ENCODE results near the gene COQ7. TPM values are rescaled to one million over a fixed set of nuclear protein-coding genes. Genes with fewer than 3 reads are reported as not detected.

The COQ7 gene
- total RNA-seq: 10 to 100 TPM; 16.4 to 21.3 TPM

GRCh38 chr16:19067349-19068236 is at the start of gene COQ7:
Gene COQ7, plus strand, starts transcription at chr16:19067614. Its CDS starts 51 bp downstream, at chr16:19067665.
- DNase-seq: peak; percentile 99

GRCh38 chr16:19020689-19021088 is 46.7 kb upstream of the COQ7 start:
- Mint-ChIP-seq H3K27ac (no peak overlapping the region), H3K4me1 (ENCODE audit: low read depth) (no peaks in the 10 kb centered on the region), H3K27me3 (ENCODE audit: low read depth) (no peaks in the 10 kb centered on the region), H3K4me3 (no peak overlapping the region), H3K9me3 (no peaks in the 10 kb centered on the region), H3K36me3 (ENCODE audit: low read depth) (no peaks in the 10 kb centered on the region)
- CTCF ChIA-PET: no interaction called here
- intact Hi-C loops (cut with micrococcal nuclease): no loop called here
- DNase-seq: no peak

More at GRCh38 chr16:19067349-19068236, at the start of gene COQ7:
- Mint-ChIP-seq H3K27me3 (ENCODE audit: low read depth) (no peaks in the 10 kb centered on the region), H3K27ac (peak within 1 kb of the TSS; percentile 92), H3K9me3 (no peaks in the 10 kb centered on the region), H3K4me1 (ENCODE audit: low read depth) (peaks cover 8% of the 10 kb centered on the region), H3K4me3 (peak within 1 kb of the TSS; percentile 89), H3K36me3 (ENCODE audit: low read depth) (peaks cover 2% of the 10 kb centered on the region)
- CTCF ChIA-PET: interaction anchor here (1.8 kb wide), 1 partner anchor 18 kb away, joined by 9 read pairs; no protein-coding TSS in a partner anchor
- intact Hi-C loops (cut with micrococcal nuclease): loop anchor here (1.0 to 10.0 kb wide), 7 partner anchors 141 to 1667 kb away; partner anchors contain the start of genes ARL6IP1, CCP110, IQCK and KNOP1

GRCh38 chr16:19021747-19022146 is 45.7 kb upstream of the COQ7 start:
- CTCF ChIA-PET: no interaction called here
- no peaks in the 10 kb centered on the region for H3K4me1 Mint-ChIP-seq (ENCODE audit: low read depth)
- no peaks in the 10 kb centered on the region for H3K27me3 Mint-ChIP-seq (ENCODE audit: low read depth)
- H3K36me3 Mint-ChIP-seq (ENCODE audit: low read depth): no peaks in the 10 kb centered on the region
- DNase-seq: no peak
- H3K27ac Mint-ChIP-seq: no peak overlapping the region
- intact Hi-C loops (cut with micrococcal nuclease): no loop called here
- H3K9me3 Mint-ChIP-seq: no peaks in the 10 kb centered on the region
- no peak overlapping the region for H3K4me3 Mint-ChIP-seq

GRCh38 chr16:19027416-19027815 is 40.0 kb upstream of the COQ7 start:
- CTCF ChIA-PET: no interaction called here
- H3K27me3 Mint-ChIP-seq (ENCODE audit: low read depth): peaks cover 2% of the 10 kb centered on the region
- H3K27ac Mint-ChIP-seq: no peak overlapping the region
- H3K36me3 Mint-ChIP-seq (ENCODE audit: low read depth): no peaks in the 10 kb centered on the region
- no peaks in the 10 kb centered on the region for H3K9me3 Mint-ChIP-seq
- DNase-seq: no peak
- no peaks in the 10 kb centered on the region for H3K4me1 Mint-ChIP-seq (ENCODE audit: low read depth)
- H3K4me3 Mint-ChIP-seq: no peak overlapping the region
- intact Hi-C loops (cut with micrococcal nuclease): no loop called here

- Mint-ChIP-seq H3K27ac (no peak overlapping the region), H3K9me3 (peaks cover 5% of the 10 kb centered on the region)
Measured at GRCh38 chr16:19029980-19030379, 37.4 kb upstream of the COQ7 start.

GRCh38 chr16:19031738-19032137 is 35.7 kb upstream of the COQ7 start:
- Mint-ChIP-seq H3K27me3 (ENCODE audit: low read depth) (peaks cover 7% of the 10 kb centered on the region), H3K4me3 (no peak overlapping the region), H3K4me1 (ENCODE audit: low read depth) (no peaks in the 10 kb centered on the region), H3K27ac (no peak overlapping the region), H3K9me3 (peaks cover 10% of the 10 kb centered on the region), H3K36me3 (ENCODE audit: low read depth) (no peaks in the 10 kb centered on the region)
- no peak for DNase-seq
- intact Hi-C loops (cut with micrococcal nuclease): no loop called here
- CTCF ChIA-PET: no interaction called here

More at GRCh38 chr16:19029980-19030379, 37.4 kb upstream of the COQ7 start:
- CTCF ChIA-PET: no interaction called here
- Mint-ChIP-seq H3K36me3 (ENCODE audit: low read depth) (no peaks in the 10 kb centered on the region), H3K4me1 (ENCODE audit: low read depth) (no peaks in the 10 kb centered on the region), H3K27me3 (ENCODE audit: low read depth) (peaks cover 7% of the 10 kb centered on the region), H3K4me3 (no peak overlapping the region)
- intact Hi-C loops (cut with micrococcal nuclease): no loop called here
- DNase-seq: no peak

GRCh38 chr16:19033761-19034160 is 33.7 kb upstream of the COQ7 start:
- peaks cover 7% of the 10 kb centered on the region for H3K27me3 Mint-ChIP-seq (ENCODE audit: low read depth)
- CTCF ChIA-PET: no interaction called here
- DNase-seq: no peak
- intact Hi-C loops (cut with micrococcal nuclease): no loop called here
- no peaks in the 10 kb centered on the region for H3K36me3 Mint-ChIP-seq (ENCODE audit: low read depth)
- no peaks in the 10 kb centered on the region for H3K4me1 Mint-ChIP-seq (ENCODE audit: low read depth)
- peaks cover 10% of the 10 kb centered on the region for H3K9me3 Mint-ChIP-seq
- no peak overlapping the region for H3K4me3 Mint-ChIP-seq
- H3K27ac Mint-ChIP-seq: no peak overlapping the region

GRCh38 chr16:19040400-19040799 is 27.0 kb upstream of the COQ7 start:
- Mint-ChIP-seq H3K27ac (no peak overlapping the region), H3K9me3 (peaks cover 3% of the 10 kb centered on the region), H3K4me3 (no peak overlapping the region)

GRCh38 chr16:19044769-19045168 is 22.6 kb upstream of the COQ7 start:
- no peaks in the 10 kb centered on the region for H3K9me3 Mint-ChIP-seq
- DNase-seq: no peak
- no peak overlapping the region for H3K4me3 Mint-ChIP-seq
- H3K4me1 Mint-ChIP-seq (ENCODE audit: low read depth): no peaks in the 10 kb centered on the region
- CTCF ChIA-PET: no interaction called here
- no peak overlapping the region for H3K27ac Mint-ChIP-seq
- no peaks in the 10 kb centered on the region for H3K27me3 Mint-ChIP-seq (ENCODE audit: low read depth)
- no peaks in the 10 kb centered on the region for H3K36me3 Mint-ChIP-seq (ENCODE audit: low read depth)
- intact Hi-C loops (cut with micrococcal nuclease): no loop called here

More at GRCh38 chr16:19040400-19040799, 27.0 kb upstream of the COQ7 start:
- Mint-ChIP-seq H3K4me1 (ENCODE audit: low read depth) (no peaks in the 10 kb centered on the region), H3K27me3 (ENCODE audit: low read depth) (no peaks in the 10 kb centered on the region), H3K36me3 (ENCODE audit: low read depth) (no peaks in the 10 kb centered on the region)
- CTCF ChIA-PET: no interaction called here
- DNase-seq: no peak
- intact Hi-C loops (cut with micrococcal nuclease): no loop called here

GRCh38 chr16:19046062-19046461 is 21.4 kb upstream of the COQ7 start:
- intact Hi-C loops (cut with micrococcal nuclease): no loop called here
- no peaks in the 10 kb centered on the region for H3K9me3 Mint-ChIP-seq
- no peaks in the 10 kb centered on the region for H3K4me1 Mint-ChIP-seq (ENCODE audit: low read depth)
- no peak for DNase-seq
- CTCF ChIA-PET: interaction anchor here (0.6 kb wide), 1 partner anchor 74 kb away, joined by 3 read pairs; no protein-coding TSS in a partner anchor
- no peak overlapping the region for H3K4me3 Mint-ChIP-seq
- H3K27me3 Mint-ChIP-seq (ENCODE audit: low read depth): no peaks in the 10 kb centered on the region
- H3K36me3 Mint-ChIP-seq (ENCODE audit: low read depth): no peaks in the 10 kb centered on the region
- H3K27ac Mint-ChIP-seq: no peak overlapping the region

- no peak overlapping the region for H3K27ac Mint-ChIP-seq
- no peaks in the 10 kb centered on the region for H3K27me3 Mint-ChIP-seq (ENCODE audit: low read depth)
- H3K4me3 Mint-ChIP-seq: no peak overlapping the region
- CTCF ChIA-PET: interaction anchor here (1.2 kb wide), 1 partner anchor 500 kb away, joined by 3 read pairs; no protein-coding TSS in a partner anchor
- no peak for DNase-seq
- intact Hi-C loops (cut with micrococcal nuclease): loop anchor here (10.0 kb wide), 1 partner anchor 1672 kb away; no protein-coding TSS in a partner anchor
- H3K36me3 Mint-ChIP-seq (ENCODE audit: low read depth): no peaks in the 10 kb centered on the region
- H3K4me1 Mint-ChIP-seq (ENCODE audit: low read depth): peaks cover 6% of the 10 kb centered on the region
- no peaks in the 10 kb centered on the region for H3K9me3 Mint-ChIP-seq
Measured at GRCh38 chr16:19062706-19063105, 4.7 kb upstream of the COQ7 start.

GRCh38 chr16:19066988-19067348 is 446 bp upstream of the COQ7 start:
- Mint-ChIP-seq H3K27me3 (ENCODE audit: low read depth) (no peaks in the 10 kb centered on the region), H3K4me3 (peak overlapping the region; percentile 89), H3K9me3 (no peaks in the 10 kb centered on the region), H3K27ac (peak overlapping the region; percentile 92), H3K4me1 (ENCODE audit: low read depth) (peaks cover 8% of the 10 kb centered on the region), H3K36me3 (ENCODE audit: low read depth) (peaks cover 2% of the 10 kb centered on the region)
- no peak for DNase-seq
- intact Hi-C loops (cut with micrococcal nuclease): loop anchor here (1.0 to 10.0 kb wide), 7 partner anchors 141 to 1668 kb away; partner anchors contain the start of genes ARL6IP1, CCP110, IQCK and KNOP1
- CTCF ChIA-PET: interaction anchor here (1.8 kb wide), 1 partner anchor 19 kb away, joined by 9 read pairs; no protein-coding TSS in a partner anchor
